HG03139 (cell line): Measurements from ENCODE around the gene CPE.

ENCODE experiments used
- ATAC-seq: cut with Tn5 transposase; IDR thresholded peaks from one replicate; pipeline ENCODE4 v1.9.1; 2021; ENCODE audit not compliant: unreplicated experiment

The CPE gene

DNA sequence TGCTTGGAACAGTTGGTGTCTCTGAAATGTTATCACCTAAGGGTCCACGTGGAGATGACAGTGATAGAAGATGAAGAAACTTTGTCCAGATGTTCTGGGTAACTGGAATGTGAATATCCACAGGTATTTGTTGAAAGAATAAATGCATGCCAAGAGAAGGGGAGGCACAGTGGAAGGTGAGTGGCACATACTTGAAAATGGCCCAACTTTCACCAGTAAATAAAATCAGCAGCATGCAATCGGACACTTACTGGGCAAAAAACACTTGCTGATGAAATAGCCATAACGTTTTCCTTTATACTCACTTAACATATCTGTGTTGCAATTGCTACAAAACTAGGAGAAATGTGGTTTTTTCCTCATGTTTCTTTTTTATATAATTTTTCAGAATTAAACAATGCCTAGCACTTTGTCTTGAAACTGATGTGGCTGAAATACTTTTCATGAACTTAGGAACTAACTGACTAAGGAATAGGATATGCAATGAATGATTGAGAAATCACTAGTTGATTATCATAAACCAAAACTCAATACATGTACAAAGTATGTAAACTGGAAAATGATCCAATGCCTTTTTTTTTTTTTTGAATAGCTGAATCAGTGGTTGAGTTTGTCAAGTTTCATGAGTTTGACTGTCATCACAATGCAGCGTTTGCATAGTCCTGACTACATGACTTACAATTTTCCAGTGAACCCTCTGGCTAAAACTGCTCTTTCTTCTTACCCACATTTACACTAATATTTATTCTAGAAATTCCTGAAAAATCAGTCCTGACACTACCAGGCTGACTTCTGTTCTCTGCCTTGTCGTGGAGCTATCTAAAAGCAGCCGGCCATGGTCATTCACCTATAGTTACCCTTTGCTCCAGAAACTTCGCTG, 127.4 kb downstream of the CPE start:
- no peak for ATAC-seq

DNA sequence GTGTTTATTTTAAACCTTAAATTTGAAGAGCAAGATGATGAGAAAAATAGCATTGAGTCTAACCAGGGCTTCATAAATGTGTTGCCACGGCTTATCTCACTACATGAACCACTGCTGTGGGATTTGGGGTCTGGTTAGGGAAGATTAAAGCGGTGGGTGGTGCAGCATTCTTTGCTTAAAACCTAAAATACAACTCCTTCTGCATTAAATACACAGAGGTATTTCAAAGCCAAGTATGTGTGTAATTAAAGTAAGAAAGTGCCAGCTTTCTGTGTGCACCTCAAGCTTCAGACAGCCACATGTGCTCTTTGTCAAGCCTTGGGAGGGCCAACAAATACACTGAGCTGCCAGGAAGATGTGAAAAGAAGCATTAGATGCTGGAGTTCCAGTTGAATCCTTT, 128.0 kb downstream of the CPE start:
- ATAC-seq, result no peak

DNA sequence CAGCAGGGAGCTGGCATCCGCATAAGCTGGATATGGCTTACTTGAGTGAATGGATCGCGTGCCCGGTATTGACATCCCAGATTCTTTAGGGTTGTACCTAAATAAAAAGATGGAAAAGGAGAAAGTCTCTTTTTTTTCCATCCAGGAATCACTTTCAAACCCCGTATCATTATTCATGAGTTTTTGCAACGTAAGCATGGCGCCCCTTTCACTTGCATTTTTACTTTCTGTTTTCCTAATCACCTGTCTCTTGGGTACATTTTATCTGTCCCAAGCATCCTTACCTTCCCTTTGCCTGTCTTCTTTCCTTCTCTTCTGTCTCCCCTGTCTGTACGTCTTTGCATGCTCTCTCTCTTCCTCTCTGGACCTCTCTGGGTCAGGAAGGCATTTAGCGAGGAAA, 128.6 kb downstream of the CPE start:
- no peak for ATAC-seq

DNA sequence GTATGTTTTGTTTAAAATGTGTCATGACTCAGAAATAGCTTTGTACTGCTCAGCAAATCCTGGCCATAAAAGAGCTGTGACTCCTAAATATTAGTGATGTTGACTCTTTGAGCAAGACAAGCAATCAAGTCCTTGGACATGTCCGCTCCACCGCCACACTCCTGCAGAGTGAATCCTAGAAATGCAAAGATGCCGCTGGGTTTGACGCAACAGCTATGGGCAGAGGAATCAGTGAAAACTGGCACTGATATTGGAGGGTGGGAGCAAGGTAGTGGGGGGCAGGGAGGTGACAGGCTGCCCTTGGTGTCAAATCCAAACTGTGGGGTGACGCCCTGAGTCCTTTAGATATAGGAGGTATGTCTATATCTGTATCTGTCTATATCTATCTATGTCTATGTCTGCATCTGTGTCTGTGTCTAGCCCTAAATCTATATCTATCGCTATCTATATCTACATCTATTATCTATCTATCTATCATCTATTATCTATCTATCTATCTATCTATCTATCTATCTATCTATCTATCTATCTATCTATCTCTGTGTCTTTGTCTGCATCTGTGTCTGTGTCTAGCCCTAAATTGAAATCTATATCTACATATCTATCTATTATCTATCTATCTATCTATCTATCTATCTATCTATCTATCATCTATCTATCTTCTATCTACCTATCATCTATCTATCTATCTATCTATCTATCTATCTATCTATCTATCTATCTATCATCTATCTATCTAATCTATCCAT, 129.7 kb downstream of the CPE start:
- no peak for ATAC-seq

DNA sequence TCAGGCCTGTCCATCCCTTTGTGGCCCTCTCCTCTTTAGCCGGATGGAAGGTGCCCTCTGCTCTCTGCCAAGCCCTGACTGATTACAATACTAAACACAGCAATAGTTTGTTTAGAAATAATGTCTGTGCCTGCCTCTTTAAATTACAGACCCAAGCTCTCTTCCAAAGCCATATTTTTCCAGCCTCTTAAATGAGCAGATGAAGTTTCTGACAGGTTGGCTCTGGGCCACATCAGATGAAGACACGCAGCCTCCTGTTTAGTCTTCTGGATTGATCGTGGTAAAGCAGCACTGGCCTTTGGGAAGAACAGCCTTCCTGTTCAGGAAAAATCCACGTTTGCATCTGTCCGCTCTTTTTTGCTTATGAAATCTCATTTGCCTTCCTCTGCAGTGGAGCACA, 133.6 kb downstream of the CPE start:
- ATAC-seq, result no peak

DNA sequence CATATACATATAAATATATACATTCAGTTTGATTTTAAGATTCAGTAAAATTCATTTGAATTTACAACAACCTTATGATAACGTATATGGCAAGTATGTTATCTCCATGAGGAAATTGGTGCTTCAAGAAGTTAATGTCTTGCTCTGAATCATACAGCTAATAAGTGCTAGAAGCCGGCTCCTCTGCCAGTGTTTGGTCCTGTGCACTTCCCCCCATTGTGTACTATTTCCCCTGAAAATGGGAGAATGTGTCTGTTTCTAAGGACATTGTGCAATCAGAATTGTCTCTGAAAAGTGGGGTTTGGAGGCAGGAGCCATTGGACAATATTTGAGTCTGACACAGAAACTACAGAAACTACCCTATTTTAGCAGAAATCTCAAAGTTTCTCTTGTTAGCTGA, 135.9 kb downstream of the CPE start:
- no peak for ATAC-seq

DNA sequence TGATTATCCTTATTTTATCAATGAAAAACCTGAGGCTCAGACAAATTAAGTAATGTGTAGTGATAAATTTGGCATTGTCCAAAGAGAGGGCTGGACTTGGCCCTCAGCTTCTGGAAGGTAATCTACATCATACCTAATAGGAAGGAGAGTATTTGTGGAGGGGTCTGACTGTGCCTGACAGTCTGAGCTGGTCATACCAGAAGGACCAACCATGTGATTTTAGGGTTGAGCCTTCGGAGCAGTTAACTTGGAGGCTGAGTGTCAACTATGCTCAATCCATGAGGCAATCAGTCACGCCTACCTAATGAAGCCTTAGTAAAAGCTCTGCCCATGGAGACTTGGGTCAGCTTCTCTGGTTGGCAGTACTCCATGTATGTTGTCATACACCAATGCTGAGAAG, 136.4 kb downstream of the CPE start:
- ATAC-seq, result no peak

DNA sequence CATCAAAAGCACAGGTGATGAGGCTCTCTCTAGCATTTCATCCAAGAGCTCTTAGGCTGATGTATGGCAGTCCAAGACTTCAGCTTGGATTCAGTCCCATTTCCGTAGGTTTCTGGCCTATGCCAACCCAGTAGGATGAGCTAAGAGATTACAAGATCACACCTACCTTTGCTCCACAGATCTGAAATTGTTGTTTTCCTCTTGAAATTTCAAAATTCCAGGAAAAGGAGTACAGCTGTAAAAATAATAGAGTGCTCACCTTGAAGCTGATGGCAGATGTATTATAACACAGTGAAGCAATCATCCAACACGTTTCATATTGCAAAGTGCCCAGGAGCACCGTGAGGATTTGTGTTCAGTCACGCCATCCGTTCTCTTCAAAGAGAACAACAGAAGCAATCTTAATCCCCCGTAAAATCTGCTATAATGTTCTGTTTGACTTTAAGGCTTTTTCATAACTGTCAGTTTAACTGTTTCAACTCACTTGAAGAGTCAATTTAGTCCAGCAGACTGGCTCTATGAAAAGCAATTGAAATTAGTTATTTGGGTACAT, 137.5 kb downstream of the CPE start:
- no peak for ATAC-seq

DNA sequence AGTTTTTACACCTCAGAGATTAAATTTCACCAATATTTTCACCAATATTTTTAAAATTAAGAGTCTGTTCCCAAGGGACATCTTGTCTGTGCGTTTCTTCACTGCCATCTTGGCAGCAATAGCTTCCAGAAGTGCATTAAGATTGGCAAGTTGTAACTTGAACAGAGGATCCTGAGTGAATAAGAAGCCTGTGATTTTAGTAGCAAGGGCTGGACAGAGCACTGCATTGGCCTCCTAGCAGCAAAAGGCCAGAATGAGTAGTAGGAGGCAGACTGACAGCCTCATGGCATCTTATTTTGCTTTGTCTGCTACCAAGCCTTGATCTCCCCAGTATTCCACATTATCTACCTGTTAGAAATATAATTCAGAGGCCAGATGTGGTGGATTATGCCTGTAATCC, 138.4 kb downstream of the CPE start:
- ATAC-seq, result no peak

DNA sequence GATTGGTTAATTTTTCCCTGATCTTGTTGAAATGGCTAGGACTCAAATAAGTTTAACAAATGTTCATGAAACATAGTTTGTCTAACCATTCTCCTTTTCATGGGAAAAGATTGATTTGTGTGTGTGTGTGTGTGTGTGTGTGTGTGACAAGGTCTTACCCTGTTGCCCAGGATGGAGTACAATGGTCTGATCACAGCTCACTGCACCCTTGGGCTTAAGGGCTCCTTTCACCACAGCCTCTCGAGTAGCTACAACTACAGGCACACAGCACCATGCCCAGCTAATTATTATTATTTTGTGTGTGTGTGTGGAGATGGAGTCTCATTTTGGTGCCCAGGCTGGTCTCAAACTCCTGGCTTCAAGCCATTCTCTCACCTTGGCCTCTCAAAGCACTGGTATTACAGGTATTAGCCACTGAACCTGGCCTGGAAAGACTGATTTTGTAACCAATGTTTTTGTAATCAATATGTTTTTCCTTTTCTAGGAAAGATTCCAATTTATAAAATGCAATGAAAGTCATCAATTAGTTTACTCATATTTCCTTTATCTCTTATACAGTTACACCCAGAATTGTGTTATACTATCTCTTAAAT, 139.3 kb downstream of the CPE start:
- ATAC-seq, result no peak

DNA sequence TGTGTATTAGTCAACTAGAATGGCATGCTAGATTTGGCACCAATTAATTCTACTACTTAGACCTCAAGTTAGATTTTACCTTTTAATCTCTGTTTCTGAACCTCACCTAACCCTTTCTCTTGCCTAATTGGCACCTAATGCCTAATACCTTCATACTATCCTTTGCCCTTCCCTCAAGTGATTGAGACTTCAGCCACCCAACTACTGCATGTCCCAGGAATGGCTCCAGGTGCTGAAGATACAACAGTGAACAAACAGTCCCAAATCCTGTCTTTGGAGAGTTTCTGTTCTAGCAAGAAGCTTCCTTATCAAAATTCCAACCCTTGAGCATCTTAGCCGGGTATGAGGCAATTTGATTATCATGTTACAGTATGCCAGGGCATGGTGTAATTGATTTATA, 139.9 kb downstream of the CPE start:
- no peak for ATAC-seq

DNA sequence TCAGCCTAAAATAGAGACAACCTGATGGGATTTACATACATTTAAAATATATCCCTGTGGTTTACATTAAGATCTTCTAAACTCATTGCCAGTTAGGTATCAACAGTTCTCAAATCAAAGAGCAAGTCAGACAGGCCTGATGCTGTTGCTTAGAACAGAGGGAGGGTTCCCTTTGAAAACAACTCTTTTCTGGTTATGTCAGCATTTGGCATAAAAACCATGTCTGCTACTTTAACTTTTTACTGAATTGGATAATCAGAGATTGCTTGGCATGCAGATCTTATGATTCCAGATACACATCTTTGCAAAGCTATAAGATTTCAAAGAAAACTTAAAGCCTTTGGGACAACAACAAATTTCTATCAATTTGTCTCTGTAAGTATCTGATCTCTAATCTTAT, 140.8 kb downstream of the CPE start:
- no peak for ATAC-seq

DNA sequence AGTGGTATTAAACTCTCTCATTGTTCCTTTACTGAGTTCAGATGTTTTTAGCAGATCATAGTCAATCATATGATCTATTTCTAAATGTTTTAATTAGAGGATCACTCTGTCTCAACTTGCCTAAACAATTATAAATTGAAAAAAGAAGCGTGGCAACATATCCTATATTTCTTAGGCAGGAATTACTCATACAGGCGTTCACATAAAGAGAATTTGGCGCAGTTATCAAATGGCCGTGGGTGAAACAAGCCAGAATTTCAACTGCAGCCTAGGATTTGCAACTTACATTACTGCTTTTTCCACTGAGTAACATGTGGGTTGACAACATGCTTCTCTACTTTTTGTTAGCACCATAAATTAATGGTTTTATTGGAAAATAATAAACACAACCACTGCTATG, 141.3 kb downstream of the CPE start:
- no peak for ATAC-seq

DNA sequence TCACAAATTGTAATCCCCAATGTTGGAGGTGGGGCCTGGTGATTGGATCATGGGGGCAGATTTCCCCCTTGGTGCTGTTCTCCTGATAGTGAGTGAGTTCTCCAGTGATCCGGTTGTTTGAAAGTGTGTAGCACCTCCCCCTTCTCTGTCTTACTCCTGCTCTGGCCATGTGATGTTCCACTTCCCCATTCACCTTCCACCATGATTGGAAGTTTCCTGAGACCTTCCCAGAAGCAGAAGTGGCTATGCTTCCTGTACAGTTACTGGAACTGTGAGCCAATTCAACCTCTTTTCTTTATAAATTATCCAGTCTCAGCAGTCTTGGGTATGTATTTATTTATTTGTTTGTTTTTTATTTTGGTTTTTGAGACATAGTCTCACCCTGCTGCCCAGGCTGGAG, 143.2 kb downstream of the CPE start:
- no peak for ATAC-seq

DNA sequence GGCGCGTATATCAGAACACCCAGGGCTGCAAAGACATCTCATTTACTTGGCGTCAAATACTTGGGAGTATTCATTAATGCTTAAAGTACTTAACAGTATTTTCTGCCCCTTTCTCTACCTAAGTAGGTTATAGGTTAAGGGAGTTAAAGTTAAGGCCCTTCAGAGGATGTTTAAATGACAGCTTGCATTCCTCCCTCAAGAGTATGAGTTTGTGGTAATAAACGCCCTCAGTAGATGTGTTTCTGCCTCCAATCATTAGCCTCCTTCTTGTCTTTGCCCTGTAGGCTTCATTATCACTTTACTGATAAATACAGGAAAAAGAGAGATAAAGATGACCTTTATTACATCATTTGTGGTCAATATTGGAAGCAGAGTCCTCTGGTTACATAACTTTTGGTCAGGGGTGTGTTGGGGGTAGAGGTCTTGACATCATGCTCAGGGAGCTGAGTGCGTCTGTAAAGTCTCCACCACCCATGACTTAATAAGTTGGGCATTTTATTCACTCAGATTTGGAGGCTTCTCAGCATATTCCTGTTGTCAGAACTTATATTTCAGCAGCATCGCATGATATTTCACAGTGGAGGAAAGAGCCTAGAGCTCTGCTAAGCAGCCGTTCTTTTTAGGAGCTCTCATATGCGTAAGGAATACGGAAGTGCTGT, 145.9 kb downstream of the CPE start:
- no peak for ATAC-seq

DNA sequence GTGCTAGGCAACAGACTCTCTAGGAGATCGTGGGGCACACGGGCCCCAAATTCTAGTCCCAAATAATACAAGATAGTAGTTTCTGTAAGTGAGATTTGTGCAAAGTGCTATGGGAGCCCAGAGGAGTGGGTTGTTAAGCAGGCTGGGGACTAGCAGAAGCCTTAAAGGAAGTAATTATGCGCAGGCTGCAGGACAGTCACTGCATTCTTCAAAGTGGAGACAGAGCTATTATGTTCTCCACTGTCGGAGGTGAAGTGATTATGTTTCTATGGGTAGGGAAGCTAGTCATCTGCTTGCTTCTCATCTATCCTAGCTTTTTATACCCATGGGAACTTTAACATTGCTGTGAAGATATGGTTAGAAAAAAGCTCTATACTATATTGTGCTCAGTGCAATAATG, 154.2 kb downstream of the CPE start:
- no peak for ATAC-seq

DNA sequence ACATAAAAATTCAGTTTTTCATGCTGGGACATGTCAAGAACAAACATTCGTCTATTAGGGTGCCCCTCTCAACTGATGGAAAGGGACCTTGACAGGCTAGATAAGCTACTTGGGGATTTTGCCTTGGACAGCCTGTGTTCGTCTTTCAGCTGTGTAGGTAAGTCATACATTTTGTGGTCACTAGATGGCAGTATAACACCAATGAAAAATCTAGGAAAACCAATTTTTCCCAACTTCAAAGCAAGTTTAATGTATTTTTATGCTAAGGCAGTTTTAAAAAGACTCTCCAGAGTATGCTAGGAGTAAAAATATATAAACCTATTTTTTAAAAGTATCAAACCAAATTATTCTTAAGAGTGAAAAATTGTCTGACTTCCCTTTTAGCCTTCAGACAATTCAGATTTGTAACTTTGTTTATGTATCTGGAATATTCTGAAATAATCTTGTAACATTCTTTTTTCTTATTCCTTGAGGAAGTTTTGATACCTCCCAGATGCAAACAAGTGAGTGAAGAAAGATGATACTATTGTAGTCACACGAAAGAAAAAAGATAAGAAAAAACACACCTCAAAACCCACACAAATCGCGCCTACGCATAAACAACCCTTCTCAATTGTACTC, 158.3 kb downstream of the CPE start:
- ATAC-seq, result peak; percentile 57

DNA sequence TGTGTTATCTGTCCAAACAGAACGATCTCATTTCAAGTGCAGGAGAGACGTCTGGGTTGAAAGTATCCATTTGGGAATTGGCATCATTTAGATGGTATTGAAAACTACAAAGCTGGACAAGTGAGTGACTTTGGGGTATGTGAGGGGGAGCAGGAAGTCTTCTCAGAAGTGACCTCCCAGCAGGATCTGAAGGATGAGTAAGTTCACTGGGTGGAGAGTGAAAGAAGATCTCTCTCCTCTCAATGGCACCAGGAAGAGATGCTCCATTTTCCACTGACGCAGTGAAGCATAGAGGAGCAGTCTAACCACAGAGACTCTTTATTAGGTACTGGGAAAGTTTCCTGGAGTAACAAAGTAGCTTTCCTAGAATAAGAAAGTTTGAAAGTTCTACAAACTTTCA, 161.0 kb downstream of the CPE start:
- no peak for ATAC-seq

DNA sequence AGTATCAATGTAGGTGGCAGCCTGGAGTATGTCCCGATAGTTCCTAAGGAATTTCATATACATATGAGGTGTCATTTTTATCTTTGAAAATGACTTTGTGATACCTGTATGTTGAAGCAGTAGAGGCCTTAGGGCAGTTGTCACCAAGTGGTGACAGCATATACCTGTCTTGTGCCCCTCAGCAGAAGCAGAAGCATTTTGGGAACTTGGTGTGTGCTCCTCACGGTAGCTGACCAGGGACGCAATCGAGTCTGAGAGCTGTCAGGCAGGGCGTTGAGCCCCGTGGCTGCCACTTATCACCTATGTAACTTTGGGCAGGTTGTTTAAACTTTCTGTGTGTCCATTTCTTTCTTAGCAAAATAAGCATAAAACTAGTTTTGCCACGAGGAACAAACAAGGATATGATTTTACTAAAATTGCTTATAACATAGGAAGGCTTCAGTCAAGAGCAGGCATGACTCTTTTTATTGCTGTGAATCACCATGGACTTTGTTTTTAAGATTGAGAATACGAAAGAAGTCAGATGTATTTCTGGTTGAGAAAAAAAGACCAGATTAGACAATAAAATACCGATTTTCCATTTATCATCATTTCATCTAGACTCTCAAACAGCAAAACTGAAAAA, 161.5 kb downstream of the CPE start:
- no peak for ATAC-seq

DNA sequence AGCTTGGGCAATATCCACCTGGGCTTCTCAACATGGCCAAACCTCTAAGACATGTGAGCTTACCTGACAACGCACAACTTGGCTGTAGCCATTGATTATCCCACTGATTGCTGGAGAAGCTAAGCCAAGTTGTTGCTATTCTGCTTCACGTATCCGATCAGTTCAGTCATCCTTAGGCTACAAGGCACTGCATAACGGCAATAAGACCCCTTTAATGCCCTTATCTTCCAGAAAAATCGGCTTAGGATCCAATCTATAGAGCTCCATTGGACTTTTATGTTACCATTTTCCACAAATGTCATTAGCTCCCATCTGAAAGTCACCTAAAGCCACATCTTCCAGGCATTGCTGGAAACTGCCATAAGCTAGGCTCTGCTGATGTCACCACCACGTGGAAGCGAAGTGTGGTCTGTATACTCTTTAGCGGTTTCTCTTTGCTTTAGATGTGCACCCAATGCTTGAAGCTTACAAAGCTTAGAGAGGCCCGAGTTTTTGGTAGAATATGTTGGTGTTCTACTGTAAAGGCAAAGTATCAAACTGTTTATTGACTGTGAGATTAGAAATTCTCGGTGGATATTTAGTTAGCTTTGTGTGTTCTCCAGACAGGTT, 163.1 kb downstream of the CPE start:
- ATAC-seq, result no peak
